Nephron progenitor cell (in vitro differentiated cells): ENCODE measurements around the gene BTBD2.

ENCODE experiments used
- DNase-seq: peaks from one replicate; pipeline ENCODE4 v3.0.0; 2021
- H3K27ac Mint-ChIP-seq: 2 replicates; pipeline ENCODE4 v1.8.0; 2021; ENCODE audit warnings: mild to moderate bottlenecking, moderate library complexity, mixed read lengths
- H3K27me3 Mint-ChIP-seq: 2 replicates; pipeline ENCODE4 v1.8.0; 2021; ENCODE audit warnings: mild to moderate bottlenecking, low read depth, mixed read lengths; ENCODE audit not compliant: poor library complexity
- H3K36me3 Mint-ChIP-seq: 2 replicates; pipeline ENCODE4 v1.8.0; 2021; ENCODE audit warnings: low read depth, mixed read lengths
- H3K4me1 Mint-ChIP-seq: 2 replicates; pipeline ENCODE4 v1.8.0; 2021; ENCODE audit warnings: mixed read lengths
- H3K4me3 Mint-ChIP-seq: 2 replicates; pipeline ENCODE4 v1.8.0; 2021; ENCODE audit warnings: mild to moderate bottlenecking, moderate library complexity, mixed read lengths
- H3K9me3 Mint-ChIP-seq: 2 replicates; pipeline ENCODE4 v1.8.0; 2021; ENCODE audit warnings: mild to moderate bottlenecking, moderate library complexity, mixed read lengths
- TF ChIP-seq, protein P1 (sequence below): fragments of 200-600 bp; sonication (generic); IDR thresholded peaks from 2 replicates; pipeline ENCODE4 v1.5.0; 2021; ENCODE audit warnings: antibody characterized with exemption

BTBD2 gene

DNA sequence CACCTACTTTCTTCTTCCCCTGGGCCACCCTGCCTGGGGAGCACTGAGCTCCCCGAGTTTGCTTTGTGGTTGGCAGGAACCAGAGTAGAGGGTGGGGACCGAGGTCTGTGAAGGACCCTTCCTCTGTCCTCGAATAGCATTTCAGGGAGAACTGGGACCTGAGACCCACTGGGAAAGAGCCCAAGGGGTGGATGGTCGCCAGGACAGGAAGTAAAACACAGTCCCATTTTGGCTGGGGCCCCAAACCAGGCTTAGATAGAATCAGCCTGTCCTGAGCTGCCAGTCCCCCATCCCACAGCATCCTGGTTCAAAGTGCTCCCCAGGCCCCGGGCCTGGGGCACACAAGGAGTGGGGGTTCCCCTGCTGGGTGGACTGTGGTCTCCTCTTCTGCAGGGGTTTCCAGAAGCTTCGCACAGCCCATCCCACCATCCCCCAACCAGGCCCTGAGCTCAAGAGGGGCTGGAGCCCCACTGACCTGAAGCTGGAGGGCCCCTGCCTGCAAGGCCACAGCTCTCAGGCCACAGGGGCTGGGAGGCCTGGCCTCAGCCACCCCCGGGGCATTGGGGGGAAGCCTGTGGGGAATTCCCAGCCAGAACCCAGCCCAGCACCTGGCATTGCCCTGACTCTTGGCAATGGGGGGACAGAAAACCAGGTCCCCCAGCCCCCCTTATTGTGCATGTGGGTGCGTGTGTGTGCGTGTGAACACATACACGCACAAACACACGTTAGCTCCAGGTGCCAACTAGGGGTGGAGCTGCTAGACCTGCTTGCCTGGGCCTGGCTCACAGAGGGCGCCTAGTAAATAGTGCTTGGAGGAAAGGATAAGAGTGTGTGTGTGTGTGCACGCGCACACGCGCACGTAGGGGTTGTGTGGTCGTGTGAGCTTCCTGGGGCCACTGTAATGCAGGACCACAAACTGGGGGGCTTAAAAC is 36.5 kb upstream of the BTBD2 start:
- TF ChIP-seq, protein P1, sequence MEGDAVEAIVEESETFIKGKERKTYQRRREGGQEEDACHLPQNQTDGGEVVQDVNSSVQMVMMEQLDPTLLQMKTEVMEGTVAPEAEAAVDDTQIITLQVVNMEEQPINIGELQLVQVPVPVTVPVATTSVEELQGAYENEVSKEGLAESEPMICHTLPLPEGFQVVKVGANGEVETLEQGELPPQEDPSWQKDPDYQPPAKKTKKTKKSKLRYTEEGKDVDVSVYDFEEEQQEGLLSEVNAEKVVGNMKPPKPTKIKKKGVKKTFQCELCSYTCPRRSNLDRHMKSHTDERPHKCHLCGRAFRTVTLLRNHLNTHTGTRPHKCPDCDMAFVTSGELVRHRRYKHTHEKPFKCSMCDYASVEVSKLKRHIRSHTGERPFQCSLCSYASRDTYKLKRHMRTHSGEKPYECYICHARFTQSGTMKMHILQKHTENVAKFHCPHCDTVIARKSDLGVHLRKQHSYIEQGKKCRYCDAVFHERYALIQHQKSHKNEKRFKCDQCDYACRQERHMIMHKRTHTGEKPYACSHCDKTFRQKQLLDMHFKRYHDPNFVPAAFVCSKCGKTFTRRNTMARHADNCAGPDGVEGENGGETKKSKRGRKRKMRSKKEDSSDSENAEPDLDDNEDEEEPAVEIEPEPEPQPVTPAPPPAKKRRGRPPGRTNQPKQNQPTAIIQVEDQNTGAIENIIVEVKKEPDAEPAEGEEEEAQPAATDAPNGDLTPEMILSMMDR: no peak
- peaks cover 38% of the 10 kb centered on the region for H3K4me1 Mint-ChIP-seq
- H3K27me3 Mint-ChIP-seq: no peaks in the 10 kb centered on the region
- H3K9me3 Mint-ChIP-seq: no peaks in the 10 kb centered on the region
- no peak for DNase-seq
- H3K4me3 Mint-ChIP-seq: peak overlapping the region; percentile 59
- no peaks in the 10 kb centered on the region for H3K36me3 Mint-ChIP-seq
- H3K27ac Mint-ChIP-seq: no peak overlapping the region

DNA sequence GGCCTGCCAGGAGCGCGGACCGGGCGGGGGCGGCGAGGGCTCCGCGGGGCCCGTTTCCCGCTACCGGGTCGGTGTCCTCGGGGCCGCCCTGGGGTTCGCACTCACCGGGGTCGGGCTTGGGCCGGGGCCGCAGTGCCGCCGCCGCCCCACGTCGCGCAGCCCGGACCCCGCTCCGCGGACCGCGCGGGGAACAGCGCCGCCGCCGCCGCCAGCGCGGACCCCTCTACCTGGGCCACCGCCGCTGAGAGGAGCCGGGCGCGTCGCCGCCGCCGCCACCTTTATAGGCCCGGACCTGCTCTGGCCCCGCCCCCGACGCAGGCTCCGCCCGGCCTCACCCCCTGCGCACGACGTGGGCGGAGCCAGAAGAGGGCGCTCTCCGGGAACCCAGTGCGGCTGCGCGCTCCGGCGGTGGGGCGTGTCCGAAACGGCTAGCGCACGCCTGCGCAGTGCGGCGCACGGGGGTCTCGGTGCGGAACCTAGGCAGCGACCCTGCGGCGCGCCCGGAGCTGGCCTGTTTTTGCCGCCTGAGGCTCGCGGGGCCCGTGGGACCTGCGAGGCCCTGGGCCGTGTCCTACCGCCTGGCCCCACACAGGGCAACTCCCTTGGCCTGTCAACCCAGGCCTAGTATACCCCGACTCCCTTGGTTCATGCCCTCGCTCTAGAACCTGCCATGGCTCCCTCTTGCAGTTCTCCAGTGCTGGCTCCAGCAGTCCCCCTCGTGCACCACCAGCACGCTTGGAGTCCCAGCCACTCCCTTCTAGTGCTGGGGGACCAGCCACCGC is 35.7 kb upstream of the BTBD2 start, which contains the start of gene MKNK2:
Gene MKNK2, minus strand, starts transcription at position 254 of the 782 bp plus-strand sequence. CDS start 393 bp downstream, outside the sequence.
- Mint-ChIP-seq H3K27me3 (no peaks in the 10 kb centered on the region), H3K4me1 (peaks cover 36% of the 10 kb centered on the region), H3K9me3 (no peaks in the 10 kb centered on the region), H3K4me3 (peak within 1 kb of the TSS; percentile 87), H3K36me3 (no peaks in the 10 kb centered on the region), H3K27ac (no peak within 1 kb of the TSS)
- TF ChIP-seq, protein P1: no peak
- peak; percentile 99 for DNase-seq

DNA sequence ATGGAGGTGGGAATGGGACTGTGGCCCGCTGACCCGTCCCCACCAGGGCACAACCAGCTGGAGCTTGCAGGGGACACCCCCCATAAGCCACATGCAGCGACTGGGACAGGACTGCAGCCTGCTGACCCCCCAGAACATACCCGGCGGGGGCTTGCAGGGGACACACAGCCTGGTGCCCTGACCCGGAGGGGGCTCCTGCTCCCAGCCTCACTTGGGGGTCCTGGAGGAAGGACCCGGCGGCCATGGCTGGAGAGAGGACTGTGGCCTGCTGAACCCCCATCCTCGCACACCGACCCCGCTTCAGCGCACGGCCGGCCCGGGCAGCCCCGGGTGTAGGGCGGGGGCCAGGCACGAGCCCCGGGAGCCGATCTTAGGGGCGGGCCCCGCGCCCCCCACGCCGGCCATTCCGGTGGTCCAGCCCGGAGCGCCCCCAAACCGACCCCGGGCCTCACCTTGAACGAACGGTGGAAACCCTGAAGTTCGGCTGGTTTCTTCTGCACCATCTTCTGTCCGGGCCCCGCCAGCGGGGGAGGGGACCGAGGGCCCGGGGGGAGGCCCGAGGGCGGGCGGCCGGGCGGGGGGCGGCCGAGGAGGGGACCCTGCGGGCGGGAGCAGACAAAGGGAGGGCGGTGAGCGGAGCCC is 35.0 kb upstream of the BTBD2 start:
- Mint-ChIP-seq H3K4me1 (peaks cover 30% of the 10 kb centered on the region), H3K4me3 (peak overlapping the region; percentile 87), H3K36me3 (no peaks in the 10 kb centered on the region), H3K27me3 (no peaks in the 10 kb centered on the region), H3K27ac (no peak overlapping the region), H3K9me3 (no peaks in the 10 kb centered on the region)
- TF ChIP-seq, protein P1: no peak
- DNase-seq: peak; percentile 46

DNA sequence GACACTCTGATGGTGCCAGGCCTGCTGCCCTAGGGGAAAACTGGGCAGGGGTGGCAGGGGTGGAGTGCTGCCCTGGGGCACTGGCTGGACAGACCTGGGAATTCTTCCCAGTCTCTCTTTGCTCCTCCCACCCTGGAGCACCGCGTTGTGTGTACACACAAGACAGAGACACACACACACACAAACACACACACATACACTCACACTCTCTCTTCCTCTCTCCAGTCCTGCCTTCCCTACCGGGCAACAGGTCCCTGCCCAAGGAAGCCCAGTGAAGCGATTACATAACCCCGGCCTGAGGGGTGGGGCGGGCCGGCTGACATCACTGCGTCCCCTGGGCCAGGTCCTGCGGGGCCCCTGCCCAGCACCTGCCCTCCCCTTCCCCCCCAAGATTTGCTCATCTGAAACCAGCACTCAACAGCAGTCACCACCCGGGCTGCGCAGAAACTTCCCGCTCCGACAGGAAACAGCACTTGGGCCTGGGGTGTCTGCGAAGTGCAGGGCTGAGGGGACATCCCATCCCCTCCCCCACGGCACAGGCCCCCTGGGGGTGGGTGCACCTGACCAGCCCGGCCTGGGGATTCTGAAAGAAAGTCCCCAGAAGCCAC is 34.3 kb upstream of the BTBD2 start:
- Mint-ChIP-seq H3K4me1 (peaks cover 24% of the 10 kb centered on the region), H3K4me3 (peak overlapping the region; percentile 87), H3K36me3 (no peaks in the 10 kb centered on the region), H3K27me3 (no peaks in the 10 kb centered on the region), H3K27ac (peak overlapping the region; percentile 29), H3K9me3 (no peaks in the 10 kb centered on the region)
- TF ChIP-seq, protein P1: no peak
- peak; percentile 53 for DNase-seq

DNA sequence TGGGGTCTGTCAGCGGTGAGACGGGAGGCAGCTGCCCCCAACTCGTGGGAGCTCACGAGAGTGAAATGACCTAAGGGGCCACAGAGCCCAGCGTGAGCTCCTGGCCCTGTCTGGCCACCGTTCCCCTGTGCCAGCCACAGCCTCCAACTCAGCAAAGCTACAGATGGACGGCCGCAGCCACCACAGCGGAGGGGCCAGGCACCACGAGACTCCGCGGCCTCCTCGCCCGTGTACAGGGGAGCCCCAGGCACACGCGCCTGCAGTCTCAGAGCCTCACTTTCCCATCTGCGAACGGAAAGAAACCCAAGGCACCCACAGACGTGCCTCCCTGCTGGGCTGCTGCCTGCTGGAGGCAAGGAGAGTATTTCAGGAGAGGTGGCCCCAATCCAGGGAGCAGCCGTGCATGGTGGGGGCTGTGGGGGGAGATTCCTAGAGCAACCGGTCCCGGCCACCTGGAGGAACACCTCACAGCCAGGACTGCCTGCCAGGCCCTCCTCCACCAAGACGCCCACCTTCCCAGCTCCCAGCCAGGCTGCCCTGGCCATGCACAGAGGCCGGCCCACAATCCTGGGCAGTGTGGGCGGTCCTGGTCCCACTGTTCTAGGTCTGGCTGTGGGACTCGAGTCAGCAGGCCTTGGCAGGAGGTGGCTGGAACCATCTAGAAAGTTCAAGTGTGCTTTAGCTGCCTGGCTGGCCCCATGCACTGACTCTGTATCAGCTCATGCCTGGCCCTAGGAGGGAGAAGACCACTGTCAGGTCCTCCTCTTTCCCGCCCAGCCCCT is 33.6 kb upstream of the BTBD2 start:
- peak overlapping the region; percentile 87 for H3K4me3 Mint-ChIP-seq
- TF ChIP-seq, protein P1: no peak
- no peak overlapping the region for H3K27ac Mint-ChIP-seq
- H3K9me3 Mint-ChIP-seq: no peaks in the 10 kb centered on the region
- H3K36me3 Mint-ChIP-seq: no peaks in the 10 kb centered on the region
- H3K4me1 Mint-ChIP-seq: peaks cover 22% of the 10 kb centered on the region
- H3K27me3 Mint-ChIP-seq: no peaks in the 10 kb centered on the region
- DNase-seq: no peak
